A549 treated with AZD9567 at 1 μM for 4 hours (cell line): ENCODE results near the gene VBP1. TPM values are rescaled to one million over a fixed set of nuclear protein-coding genes. Genes with fewer than 3 reads are reported as not detected.

Experiments used
- total RNA-seq: library from RNA; stranded (reverse); fragments of 200-300 nt; extraction: Qiagen RNA extraction; gene quantifications from 5 replicates; pipeline ENCODE4 v1.2.3, GENCODE V29; 2022; ENCODE audit not compliant: insufficient read depth

Gene VBP1
- total RNA-seq: 50.5 to 61.8 TPM (median 51.0 TPM) in 5 replicates

GRCh38 chrX:155216179-155216939, at the start of gene VBP1:
Gene VBP1 (plus strand): TSS chrX:155216460. CDS start chrX:155216483, 23 bp downstream.

DNA sequence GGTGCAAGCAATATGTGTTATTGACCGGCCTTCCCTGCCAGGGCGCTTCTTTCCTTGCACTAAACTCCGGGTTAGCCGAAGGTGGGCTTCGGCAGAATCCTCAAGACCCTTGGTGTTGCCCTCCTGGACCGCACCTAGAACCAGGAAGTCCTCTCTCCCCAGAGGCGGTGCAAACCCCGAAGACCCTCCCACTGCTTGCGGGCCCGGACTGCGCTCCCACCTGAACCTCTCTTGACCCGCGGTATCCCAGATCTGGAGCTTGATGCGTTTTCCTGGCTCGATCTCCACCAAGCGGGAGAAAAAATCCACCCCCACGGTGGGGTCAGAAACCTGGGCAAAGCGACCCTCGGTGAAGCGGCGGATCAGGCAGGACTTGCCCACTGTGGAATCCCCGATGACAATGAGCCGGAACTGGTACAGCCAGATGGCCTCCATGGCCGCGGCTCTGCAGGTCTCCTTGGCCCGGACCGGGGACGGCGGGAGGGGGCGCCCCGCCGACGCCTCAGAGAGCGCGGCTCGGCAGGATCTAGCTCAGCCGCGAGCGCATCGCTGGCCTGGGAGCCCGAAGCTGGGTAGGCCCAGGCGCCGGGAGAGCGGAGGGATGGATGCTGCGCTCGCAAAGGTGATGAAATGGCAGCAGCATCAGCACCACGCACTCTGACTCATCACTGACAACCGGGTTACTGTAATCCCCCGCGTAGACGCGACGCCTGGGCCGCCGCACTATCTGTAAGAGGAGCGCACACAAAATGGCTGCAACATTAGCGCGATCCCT, 47.8 kb downstream of the VBP1 start, which contains the start of gene RAB39B:
RAB39B (minus strand) TSS at position 638 of the 775 bp plus-strand sequence; CDS start at position 435, 203 bp downstream.

Other genes with a start within 250 kb of the VBP1 start
- gene F8, start 193.7 kb upstream of the VBP1 start, total RNA-seq: 3.5 to 4.5 TPM (median 4.2 TPM) in 5 replicates
- gene FUNDC2, start 189.6 kb upstream of the VBP1 start, total RNA-seq: 67.1 to 117 TPM (median 113 TPM) in 5 replicates
- 11.9 to 15.4 TPM (median 14.3 TPM) in 5 replicates for gene CMC4, start 145.3 kb upstream of the VBP1 start, total RNA-seq
- gene MTCP1, start 145.3 kb upstream of the VBP1 start, total RNA-seq: 19.9 to 35.3 TPM (median 20.7 TPM) in 5 replicates
- gene BRCC3, start 145.0 kb upstream of the VBP1 start, total RNA-seq: 23.1 to 29.5 TPM (median 27.2 TPM) in 5 replicates
- 0.57 to 1.3 TPM (median 0.72 TPM) in 5 replicates for gene RAB39B, start 48.0 kb downstream of the VBP1 start, total RNA-seq
- gene CLIC2, start 118.2 kb downstream of the VBP1 start, total RNA-seq: 0.07 to 0.13 TPM (median 0.08 TPM) in 4 of 5 replicates, not detected in the other
- not detected in 5 replicates for gene F8A2, start 165.6 kb downstream of the VBP1 start, total RNA-seq
- gene F8A3, start 242.2 kb downstream of the VBP1 start, total RNA-seq: 0.86 to 1.3 TPM (median 1.0 TPM) in 4 of 5 replicates, not detected in the other